GM18868 (cell line): ENCODE measurements around the gene KLHL36.
A peak's percentile ranks its signal among the peaks of the same experiment; 100 is the strongest.

Experiments used
- ATAC-seq: cut with Tn5 transposase; IDR thresholded peaks from one replicate; pipeline ENCODE4 v1.9.1; 2021; ENCODE audit warnings: mild to moderate bottlenecking, moderate library complexity; ENCODE audit not compliant: unreplicated experiment

The KLHL36 gene

DNA sequence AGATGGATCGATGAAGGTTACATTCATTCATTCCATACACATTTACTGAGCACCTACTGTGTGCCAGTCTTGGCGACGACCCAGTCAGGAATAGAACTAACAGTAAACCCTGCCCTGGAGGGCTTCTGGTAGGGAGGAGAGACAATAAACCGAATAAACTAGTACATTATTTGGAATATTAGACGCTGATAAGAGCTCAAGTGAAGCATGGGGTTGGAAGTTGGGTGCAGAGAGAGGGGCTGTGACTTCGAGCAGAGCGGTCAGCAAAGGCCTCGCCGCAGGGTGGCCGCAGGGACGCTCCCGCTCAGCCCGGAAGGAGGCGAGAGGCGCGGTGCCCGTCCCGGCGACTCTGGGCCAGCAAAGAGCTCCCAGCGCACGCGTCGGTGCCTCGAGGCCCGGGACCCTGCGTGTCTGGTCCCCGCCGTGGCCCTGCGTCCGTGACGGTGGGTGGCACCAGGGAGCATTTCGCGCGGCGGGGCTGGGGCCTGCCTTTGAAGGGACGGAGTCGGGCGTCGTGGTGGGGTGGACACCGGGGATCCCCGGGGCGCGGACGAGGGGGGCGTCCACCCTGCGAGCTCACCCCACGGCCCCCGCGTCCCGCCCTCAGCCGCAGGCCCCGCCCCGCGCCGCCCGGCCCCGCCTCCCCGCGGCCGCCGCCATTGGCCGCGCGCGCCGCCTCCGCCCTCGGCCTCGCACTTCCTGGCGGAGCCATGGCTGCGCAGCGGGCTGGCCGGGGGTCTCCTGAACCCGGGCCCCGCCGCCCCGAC, at the start of gene KLHL36:
Gene KLHL36, plus strand, starts transcription at position 684 of the 767 bp plus-strand sequence. CDS start 2,357 bp downstream, outside the sequence.
- peak; percentile 76 for ATAC-seq

DNA sequence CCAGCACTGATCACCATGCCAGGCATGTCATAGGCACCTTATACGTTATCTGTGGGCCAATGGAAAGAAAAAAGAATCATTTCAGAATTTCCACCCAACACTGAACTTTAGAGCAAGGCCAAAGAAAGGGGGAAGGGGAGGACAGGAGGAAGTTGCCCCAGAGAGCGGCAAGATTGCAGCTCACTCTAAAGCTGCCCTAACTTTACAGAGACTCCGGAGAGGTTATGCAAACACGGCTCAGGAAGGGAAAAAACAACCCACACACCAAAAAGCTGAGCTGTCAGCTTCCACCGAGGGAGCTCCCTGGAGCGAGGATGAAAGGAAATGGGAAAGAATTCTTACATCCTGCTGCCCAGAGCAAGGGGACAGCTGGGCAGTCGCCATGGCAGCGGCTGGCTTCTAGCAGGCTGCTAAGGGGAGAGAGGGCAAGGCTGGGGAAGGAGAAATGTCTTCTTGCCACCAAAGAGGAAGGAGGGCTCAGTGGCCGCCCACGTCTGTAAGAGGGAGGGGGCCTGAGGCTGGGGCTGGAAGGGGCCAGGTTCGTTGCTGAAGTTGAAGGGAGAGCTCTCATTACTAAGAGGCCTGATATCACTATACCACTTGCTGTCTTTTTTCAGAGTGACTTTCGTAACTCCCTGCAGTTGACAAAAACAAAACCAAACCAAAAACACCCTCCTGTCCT, 48.6 kb upstream of the KLHL36 start:
- peak; percentile 48 for ATAC-seq

GRCh38 chr16:84600343-84601229, 47.7 kb upstream of the KLHL36 start:
- ATAC-seq, result peak; percentile 84

DNA sequence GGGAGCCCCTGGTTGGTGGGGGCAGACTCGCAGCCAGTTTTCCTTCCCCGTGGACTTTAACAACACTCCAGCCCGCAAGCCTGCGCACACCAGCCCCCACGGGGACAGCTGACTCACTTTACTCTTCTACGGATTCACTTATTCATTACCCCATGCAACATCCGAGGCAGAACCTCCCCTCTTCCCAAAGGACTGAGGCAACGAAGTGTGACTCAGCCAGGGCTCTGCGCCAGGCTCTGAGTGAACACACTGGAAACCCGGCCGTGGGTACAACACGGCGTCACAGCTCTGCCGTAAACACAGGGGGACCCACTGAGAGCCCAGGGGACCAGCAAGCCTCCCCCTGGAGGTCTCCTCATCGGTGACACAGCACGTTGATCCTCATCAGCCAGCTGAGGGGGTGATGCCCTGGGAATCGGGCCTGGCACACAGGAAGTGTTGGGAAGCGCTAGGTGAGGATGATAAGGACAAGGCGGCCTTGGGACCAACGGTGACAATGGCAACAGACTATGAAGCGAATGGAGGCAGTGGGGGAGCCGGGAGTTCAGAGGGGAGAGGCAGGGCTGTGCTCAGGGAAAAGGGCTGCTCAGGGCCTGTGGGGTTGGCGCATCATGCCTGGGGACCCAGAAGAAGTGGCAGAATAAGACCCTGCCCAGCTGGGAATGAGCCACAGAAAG, 45.0 kb upstream of the KLHL36 start:
- ATAC-seq, result no peak

- ATAC-seq, result no peak
Observed at GRCh38 chr16:84603940-84604339, 44.4 kb upstream of the KLHL36 start.

GRCh38 chr16:84604477-84605013, 43.8 kb upstream of the KLHL36 start:
- ATAC-seq, result no peak

DNA sequence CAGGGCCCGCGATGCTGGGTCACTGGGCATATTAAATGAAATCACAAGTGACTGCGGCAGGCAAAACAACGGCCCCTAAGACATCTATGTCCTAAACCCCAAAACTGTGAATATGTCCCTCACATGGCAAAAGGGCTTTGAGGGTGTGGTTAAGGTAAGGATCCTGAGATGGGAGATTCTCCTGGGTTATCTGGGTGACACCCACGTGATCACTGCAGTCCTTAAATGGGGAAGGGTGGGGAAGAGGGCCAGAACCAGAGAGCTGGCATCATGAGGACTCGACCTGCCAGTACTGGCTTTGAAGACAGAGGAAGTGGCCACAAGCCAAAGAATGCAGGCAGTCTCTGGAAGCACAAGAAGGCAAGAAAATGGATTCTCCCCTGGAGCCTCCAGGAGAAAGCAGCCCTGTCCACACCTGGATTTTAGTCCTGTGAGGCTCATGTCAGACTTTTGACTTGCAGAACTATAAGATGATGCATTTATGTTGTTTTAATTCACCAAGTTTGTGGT, 42.9 kb upstream of the KLHL36 start:
- ATAC-seq, result no peak

- no peak for ATAC-seq
Observed at GRCh38 chr16:84606081-84606875, 42.0 kb upstream of the KLHL36 start.

GRCh38 chr16:84607061-84607460, 41.2 kb upstream of the KLHL36 start:
- no peak for ATAC-seq

DNA sequence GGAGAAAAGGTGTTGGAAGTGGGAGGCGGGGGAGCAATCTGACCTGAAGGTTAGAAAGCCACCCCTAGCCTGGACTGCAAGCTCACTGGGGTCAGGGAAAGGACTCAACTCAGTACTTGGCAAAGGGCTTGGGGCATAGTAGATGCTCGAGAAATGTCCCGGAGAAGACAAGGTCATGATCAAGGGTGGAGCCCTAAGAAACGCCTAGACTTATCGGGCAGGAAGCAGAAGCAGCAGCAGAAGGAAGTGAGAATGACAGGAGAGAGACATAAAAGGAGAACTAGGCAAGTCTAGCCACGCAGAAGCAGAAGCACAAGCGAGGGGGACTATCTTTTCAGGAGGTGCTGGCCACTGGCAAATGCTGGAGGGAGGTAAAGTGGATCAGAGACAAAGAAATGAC, 40.6 kb upstream of the KLHL36 start:
- ATAC-seq, result peak; percentile 53

GRCh38 chr16:84608282-84608681, 40.0 kb upstream of the KLHL36 start:
- ATAC-seq, result peak; percentile 24

GRCh38 chr16:84609563-84610177, 38.6 kb upstream of the KLHL36 start:
- ATAC-seq, result no peak

GRCh38 chr16:84610376-84610775, 37.9 kb upstream of the KLHL36 start:
- ATAC-seq, result no peak

GRCh38 chr16:84611041-84611440, 37.3 kb upstream of the KLHL36 start:
- ATAC-seq, result no peak

GRCh38 chr16:84612686-84613085, 35.6 kb upstream of the KLHL36 start:
- no peak for ATAC-seq

DNA sequence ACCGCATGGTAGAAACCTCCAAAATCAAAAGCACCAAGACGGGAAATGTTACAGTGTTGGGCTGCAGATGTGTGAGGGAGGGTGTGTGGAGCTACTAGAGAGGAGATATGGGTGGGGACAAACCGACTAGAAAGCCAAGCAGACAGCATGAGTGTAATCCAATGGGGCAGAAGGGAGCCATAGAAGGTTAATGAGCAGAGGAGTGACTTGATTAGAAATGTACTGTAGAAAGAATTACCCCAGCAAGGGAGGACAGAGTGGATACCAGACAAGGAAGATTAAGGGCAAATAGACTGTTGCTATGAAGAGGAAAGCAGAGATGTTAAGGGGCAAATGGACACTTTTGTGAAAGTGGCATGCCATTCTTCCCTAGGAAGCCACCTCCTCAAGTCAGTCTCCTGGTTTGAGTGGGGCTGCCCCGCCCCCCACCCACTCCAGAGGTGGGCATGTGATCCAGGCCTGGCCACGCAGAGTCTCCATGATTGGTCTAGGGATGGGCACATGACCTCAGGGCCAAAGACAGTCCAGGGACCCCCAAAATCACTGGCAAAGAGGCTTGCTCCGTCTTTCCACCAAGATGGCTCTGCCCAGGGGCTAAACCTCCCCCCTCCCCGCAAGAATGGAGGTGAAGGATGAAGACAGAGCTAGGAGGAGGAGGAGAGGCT, 34.8 kb upstream of the KLHL36 start:
- ATAC-seq, result no peak

GRCh38 chr16:84614073-84614459, 34.2 kb upstream of the KLHL36 start:
- ATAC-seq, result no peak

DNA sequence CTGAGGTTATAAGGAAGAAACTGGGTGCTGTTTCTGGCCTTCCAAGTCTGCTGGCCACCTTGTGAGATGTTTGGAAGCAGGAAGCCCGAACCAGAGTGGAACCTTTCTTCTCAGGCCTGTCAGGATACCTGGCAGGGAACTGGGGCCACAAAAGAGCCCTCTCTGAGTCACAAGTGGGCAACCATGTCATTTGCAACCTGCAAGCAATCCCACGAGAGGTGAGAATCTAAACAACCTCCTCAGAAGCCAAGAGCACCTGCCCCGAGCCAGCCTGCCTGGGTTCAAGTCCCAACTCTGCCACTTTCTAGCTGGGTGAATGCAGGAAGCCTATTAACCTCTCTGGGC, 33.7 kb upstream of the KLHL36 start:
- no peak for ATAC-seq
